HG03460 (cell line): Measurements from ENCODE around the gene UBE2E2.

Experiments used
- ATAC-seq: cut with Tn5 transposase; IDR thresholded peaks from one replicate; pipeline ENCODE4 v1.9.1; 2021; ENCODE audit not compliant: unreplicated experiment

Gene UBE2E2

GRCh38 chr3:23239211-23240068 is 36.3 kb downstream of the UBE2E2 start:
- ATAC-seq, result no peak

- no peak for ATAC-seq
These were observed 37.2 kb downstream of the UBE2E2 start for GRCh38 chr3:23240171-23240785.

GRCh38 chr3:23241256-23241655 is 38.1 kb downstream of the UBE2E2 start:
- ATAC-seq, result no peak

- no peak for ATAC-seq
These were observed 39.0 kb downstream of the UBE2E2 start for GRCh38 chr3:23242106-23242505.

GRCh38 chr3:23244324-23245041 is 41.4 kb downstream of the UBE2E2 start:
- ATAC-seq, result no peak

- ATAC-seq, result no peak
These were observed 43.5 kb downstream of the UBE2E2 start for GRCh38 chr3:23246651-23247050.

GRCh38 chr3:23248594-23249131 is 45.5 kb downstream of the UBE2E2 start:
- no peak for ATAC-seq

GRCh38 chr3:23249961-23250360 is 46.8 kb downstream of the UBE2E2 start:
- no peak for ATAC-seq

- no peak for ATAC-seq
These were observed 49.0 kb downstream of the UBE2E2 start for GRCh38 chr3:23252122-23252521.

- peak; percentile 67 for ATAC-seq
These were observed 50.1 kb downstream of the UBE2E2 start for GRCh38 chr3:23253214-23253613.

GRCh38 chr3:23254282-23254681 is 51.2 kb downstream of the UBE2E2 start:
- no peak for ATAC-seq

- ATAC-seq, result no peak
These were observed 51.7 kb downstream of the UBE2E2 start for GRCh38 chr3:23254835-23255234.

GRCh38 chr3:23256741-23257435 is 53.8 kb downstream of the UBE2E2 start:
- no peak for ATAC-seq

GRCh38 chr3:23258110-23258509 is 55.0 kb downstream of the UBE2E2 start:
- ATAC-seq, result no peak

GRCh38 chr3:23259515-23259914 is 56.4 kb downstream of the UBE2E2 start:
- ATAC-seq, result no peak

- no peak for ATAC-seq
These were observed 59.6 kb downstream of the UBE2E2 start for GRCh38 chr3:23262766-23263165.

- ATAC-seq, result no peak
These were observed 60.7 kb downstream of the UBE2E2 start for GRCh38 chr3:23263796-23264195.

- no peak for ATAC-seq
These were observed 61.3 kb downstream of the UBE2E2 start for GRCh38 chr3:23264413-23264812.

GRCh38 chr3:23270423-23270822 is 67.3 kb downstream of the UBE2E2 start:
- peak; percentile 80 for ATAC-seq

- no peak for ATAC-seq
These were observed 69.0 kb downstream of the UBE2E2 start for GRCh38 chr3:23271876-23272741.
